ENCODE data around the gene C19orf47.
A peak's percentile ranks its signal among the peaks of the same experiment; 100 is the strongest.

C19orf47 gene, protein sequence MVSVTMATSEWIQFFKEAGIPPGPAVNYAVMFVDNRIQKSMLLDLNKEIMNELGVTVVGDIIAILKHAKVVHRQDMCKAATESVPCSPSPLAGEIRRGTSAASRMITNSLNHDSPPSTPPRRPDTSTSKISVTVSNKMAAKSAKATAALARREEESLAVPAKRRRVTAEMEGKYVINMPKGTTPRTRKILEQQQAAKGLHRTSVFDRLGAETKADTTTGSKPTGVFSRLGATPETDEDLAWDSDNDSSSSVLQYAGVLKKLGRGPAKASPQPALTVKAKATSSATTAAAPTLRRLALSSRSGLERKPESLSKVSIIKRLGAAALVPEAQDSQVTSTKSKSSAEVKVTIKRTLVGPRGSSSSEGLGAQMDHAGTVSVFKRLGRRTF

DNA sequence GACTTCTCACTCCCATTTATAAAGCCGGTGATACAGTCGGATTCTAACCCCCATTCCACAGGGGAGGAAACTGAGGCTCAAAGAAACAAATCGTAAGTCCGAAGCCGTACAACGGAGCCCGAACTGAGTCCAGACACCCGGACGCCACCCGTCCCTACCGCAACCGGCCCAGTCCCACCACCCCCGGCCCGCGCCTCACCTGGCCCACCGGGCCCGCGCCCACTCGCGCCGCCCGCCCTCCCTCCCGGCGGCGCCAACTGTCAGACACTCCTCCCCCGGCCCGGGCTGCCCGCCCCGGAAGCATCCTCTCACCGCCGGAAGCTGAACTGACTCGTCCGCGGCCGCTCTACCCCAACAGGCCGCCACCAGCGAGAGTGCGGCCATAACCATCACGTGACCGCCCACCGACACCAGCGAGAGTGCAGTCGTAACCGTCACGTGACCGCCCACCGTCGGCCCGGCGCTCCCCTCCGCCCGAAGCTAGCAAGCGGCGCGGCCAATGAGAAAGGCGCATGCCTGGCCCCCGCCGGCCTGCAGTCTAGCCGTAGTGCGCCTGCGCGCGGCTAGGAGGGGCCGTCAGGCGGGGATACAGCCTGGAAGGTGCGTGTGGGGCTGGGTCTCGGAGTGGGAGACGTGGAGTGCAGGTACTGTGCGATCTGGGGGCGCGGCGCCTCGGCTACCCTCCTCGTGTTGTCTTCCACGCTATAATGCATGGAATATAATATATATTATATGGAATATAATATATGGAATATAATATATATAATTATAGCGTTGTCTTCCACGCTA is at the start of gene C19orf47, which contains the start of gene PLD3:
C19orf47 (minus strand) TSS at position 273 of the 789 bp plus-strand sequence. CDS start 6,540 bp downstream, outside the sequence.
PLD3 (plus strand) TSS at position 571 of the 789 bp plus-strand sequence. CDS start 17,789 bp downstream, outside the sequence.
- peak; percentile 98 for DNase-seq

DNA sequence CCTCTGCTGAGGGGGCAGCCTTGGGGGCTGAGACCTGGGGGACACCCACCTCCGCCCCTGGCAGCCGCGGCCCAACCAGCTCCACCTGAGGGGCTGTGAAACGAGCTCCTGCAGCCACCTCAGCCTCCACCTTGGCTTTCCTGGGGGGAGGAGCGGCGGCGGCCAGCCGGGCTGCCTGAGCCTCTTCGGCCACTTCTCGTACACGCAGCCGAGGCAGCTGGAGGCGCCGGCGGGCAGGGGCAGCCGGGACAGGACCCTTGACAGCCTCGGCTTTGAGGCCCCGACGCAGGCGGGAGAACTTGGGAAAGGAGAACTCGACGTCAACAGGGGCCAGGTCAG is 49.3 kb upstream of the C19orf47 start:
- DNase-seq: no peak

DNA sequence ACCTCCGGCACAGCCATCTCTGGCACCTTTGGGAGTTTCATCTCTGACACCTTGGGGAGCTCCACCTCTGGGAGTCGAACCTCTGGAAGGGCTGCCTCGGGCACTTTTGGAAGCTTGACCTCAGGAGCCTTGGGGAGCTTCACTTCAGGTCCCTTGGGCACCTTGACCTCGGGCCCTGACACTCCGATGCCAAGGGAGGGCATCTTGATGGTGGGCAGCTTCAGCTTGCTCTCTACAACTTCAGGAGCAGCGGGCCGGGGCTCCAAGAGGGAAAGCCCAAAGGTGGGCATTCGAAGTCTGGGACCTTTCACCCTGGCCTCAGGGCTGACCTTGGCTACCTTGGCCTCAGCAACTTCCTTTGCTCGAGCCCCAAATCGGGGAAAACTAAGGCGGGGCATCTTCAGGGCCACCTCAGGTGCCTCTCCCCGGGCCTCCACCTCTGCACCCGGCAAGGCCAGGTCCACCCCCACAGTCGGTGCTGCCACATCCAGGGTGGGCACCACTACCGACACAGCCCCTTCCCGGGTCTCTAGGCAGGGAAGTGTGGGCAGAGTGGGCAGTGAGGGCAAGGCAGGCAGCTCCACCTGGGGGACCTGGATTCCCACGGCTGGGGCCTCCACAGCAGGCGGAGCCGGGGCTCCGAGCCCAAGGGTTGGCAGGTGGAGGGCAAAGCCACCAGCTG is 48.8 kb upstream of the C19orf47 start:
- no peak for DNase-seq

DNA sequence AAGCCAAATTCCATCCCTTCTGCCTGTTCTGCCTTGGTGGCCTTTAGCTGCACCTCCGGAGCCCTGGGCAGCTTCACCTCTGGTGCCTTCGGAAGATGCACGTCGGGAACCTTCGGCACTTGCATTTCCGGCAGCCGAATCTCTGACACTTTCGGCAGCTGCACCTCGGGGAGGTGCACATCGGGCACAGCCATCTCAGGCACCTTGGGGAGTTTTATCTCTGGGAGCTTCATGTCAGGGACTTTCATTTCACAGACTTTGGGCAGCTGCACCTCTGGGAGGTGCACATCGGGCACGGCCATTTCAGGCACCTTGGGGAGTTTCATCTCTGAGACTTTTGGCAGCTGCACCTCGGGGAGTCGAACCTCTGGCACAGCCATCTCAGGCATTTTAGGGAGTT is 47.8 kb upstream of the C19orf47 start:
- DNase-seq: no peak

DNA sequence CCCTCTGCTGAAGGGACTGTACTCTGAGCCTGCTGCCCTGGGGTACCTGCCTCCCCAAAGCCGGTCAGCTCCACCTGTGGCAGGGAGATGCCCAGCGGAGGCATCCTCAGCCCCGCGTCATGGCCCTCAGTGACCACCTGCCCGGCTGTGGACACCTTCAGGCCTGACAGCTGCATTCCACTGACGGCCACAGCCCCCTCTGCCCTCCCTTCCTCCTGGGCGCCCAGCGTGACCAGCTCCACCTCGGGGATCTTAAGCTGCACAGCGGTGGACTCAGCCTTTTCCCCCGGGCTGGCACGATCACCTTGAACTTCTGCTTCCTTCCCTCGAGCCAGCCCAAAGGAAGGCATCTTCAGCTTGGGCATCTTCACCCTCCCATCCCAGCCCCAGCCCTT is 46.6 kb upstream of the C19orf47 start:
- DNase-seq: no peak

DNA sequence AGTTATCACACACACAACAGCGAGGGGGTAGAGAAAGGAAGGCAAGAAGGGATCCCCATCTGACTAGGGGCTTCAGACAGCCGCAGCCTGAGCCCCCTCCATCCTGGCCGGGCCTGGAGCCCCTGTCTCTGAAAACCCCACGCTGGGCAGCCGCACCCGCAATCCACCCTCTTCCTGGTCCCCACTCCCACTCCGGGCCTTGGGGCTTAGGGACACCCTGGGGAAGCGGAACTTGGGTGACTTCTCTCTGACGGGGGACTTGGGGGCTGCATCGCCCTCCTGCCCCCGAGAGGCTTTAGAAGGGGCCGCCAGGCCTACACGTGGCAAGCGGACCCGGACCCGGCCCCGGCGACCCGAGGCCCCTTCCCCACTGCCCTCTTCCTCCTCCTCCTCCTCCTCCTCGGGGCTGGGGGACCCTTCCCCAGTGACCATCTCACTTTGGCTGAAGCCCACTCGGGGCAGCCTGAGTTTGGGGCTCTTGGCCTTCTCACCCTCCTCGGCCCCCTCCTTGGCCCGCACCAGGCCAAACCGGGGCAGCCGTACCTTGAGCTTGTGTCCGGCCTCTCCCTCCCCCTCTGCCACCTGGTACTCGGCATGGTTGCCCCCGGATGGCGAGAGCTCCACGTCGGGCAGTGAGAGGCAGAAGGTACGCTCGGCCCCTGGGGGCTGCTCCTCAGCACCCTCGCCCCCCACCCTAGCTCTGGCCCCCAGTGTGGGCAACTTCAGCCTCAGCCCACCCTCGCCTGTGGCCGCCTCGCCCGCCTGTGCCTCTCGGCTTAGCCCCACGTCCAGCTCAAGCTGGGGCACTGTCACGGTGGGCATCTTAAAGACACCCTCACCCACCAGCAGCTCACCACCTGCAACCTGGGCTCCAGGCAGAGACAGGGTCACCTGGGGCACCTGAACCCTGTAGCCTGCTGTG is 46.0 kb upstream of the C19orf47 start:
- DNase-seq: no peak

DNA sequence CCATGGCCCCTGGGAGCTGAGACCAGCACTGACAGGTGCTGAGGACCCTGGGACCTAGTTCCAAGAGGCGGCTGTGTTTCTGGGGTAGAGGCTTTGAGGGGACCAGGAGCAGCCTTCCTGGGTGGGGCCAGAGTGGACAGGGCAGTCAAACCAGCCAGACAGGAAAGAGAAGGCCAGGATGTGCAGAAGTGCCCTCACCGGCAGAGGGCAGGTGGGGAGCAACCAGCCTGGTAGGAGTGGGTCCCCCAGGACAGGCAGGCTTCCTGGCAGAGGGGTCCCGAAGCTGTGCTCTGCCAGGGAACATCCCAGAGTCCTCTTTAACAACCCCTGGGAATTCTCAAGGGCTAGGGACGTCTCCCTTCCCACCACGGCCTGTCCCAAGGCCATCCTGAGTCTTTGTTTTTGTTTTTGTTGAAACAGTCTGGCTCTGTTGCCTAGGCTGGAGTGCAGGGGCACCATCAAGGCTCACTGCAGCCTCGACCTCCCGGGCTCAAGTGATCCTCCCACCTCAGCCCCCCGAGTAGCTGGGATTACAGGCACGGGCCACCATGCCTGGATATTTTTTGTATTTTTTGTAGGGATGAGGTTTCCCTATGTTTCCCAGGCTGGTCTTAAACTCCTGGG is 44.8 kb upstream of the C19orf47 start:
- DNase-seq: no peak

DNA sequence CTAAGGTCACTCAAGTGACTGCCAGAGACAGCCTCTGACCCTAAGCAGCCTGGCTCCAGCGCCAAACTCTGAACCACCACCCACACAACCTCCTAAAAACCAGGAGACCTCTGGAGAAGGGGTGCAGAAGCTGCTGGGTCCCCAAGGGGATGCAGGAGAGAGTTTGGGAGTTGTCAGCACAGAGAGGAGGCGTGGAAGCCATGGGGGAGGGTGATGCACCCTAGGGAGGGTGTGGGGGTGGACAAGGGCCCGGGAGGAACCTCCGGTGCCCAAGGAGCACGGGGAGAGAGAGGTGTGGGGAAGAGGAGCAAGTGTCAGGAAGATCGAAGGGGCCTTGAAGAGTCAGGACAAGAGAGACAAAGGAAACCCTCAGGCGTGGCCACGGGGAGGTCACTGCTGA is 43.9 kb upstream of the C19orf47 start:
- DNase-seq: no peak

DNA sequence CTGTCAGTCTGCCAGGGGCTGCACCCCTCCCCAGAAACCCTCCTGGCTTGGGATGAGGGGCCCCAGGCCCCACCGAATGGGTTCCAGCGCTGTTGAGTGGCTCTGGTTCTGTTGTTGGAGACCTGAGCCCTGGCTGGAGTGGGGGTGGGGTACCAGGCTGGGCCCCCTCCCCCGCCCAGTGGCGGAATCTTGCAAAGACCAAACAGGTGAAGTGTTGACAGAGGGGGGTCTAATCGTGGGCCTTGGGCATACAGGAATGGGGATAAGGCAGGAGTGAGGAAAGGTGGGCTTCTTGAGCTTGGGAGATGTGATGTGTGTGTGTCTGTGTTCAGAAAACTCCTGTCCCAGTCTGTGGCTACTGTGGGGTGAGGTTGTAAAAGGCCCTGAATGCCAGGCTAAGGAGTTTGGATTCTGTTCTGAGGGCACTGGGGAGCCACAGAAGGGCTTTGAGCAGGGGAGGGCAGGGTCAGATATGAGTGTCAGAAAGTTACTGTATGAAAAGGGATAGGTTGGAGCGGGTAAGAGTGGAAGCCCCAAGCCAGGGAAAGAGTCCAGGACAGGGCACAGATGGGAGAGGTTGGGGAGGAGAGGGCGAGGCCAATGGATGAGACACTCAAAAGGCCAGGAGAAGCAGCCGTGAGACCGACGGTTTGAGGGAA is 42.0 kb upstream of the C19orf47 start, which contains the start of gene HIPK4:
HIPK4 (minus strand) TSS at position 98 of the 659 bp plus-strand sequence. CDS start 279 bp downstream, outside the sequence.
- DNase-seq: no peak

DNA sequence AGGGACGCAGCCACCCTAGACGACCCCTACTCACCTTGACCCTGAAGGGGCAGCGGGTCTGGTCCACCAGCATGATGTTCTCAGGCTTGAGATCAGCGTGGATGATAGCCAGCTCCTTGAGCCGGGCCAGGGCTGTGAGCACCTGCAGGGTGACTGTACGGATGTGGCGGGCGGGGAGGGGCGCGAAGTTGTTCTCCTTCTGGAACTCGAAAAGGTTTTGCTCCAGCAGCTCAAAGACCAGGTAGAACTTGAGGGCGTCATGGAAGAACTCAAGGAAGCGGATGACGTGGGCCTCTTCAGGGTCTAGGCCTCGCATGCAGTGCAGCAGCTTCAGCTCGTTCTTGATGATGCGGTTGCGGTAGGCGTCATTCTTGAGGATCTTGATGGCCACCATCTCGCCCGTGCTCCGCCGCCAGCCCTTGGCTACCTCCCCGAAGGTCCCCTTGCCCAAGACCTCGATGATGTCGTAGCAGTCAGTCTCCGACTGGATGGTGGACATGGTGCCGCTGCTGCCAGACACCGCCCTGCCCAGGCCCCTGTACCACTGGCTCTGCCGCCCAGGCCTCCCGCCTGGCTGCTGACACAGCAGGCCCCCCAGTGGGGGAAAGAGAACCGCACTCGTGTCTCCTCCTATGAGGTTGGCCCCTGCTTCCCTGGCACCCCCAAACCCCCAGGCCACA is 41.3 kb upstream of the C19orf47 start:
- DNase-seq: no peak

DNA sequence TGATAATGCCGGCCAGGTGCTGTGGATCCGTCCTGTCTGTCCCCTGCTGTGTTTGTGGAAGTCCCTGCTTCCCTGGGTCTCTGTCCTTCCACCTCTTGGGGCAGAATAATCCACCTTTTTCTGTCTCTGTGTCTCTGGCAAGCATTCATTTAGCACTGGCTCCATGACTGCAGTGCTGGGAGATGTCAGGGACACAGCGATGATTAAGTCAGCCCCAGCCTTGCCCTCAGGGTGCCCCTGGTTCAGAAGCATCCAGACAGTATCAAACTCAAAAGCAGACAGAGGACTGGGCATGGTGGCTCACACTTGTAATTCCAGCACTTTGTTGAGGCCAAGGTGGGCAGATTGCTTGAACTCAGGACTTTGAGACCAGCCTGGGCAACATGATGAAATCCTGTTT is 40.3 kb upstream of the C19orf47 start:
- DNase-seq: no peak

DNA sequence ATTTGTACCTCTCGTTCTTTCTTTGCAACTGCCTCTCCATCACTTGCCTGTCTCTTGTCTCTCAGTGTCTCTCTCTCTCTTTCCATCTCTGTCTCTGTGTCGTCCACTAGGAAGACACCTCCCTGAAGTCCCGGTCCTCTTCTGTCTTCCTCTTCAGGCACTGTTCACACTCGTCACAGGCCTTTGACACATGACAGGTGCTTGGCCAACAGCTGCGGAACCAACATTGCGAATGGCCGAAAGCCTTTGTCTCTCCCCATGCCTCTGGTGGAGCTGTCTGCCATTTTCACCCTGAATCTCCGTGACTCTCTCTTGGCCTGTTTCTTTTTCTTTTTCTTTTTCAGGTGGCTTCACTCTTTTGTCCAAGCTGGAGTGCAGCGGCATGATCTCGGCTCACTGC is 39.0 kb upstream of the C19orf47 start:
- DNase-seq: no peak

DNA sequence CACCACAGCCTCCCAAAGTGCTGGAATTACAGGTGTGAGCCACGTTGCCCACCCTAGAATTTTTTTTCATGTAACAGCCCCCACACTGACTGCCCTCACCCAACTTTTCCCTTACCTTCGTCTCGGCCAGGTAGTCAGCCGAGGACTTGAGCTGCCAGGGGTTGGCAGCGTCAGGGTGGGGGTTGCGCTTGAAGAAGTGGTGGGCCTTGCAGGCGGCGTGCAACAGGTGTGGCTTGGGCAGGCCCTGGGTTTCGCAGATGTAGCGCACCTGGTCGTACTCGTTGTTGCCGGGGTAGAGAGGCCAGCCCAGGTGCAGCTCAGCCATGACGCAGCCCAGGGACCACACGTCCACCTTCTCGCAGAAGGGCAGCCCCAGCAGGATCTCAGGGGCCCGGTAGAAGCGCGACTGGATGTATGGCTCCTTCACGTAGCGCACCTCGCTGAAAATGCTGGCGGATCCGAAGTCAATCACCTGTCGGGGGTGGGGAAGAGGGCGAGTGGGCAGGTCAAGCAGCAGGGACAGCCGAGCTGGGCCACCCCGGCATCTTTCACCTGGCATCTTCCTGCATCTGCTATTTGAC is 35.6 kb upstream of the C19orf47 start:
- DNase-seq: no peak

DNA sequence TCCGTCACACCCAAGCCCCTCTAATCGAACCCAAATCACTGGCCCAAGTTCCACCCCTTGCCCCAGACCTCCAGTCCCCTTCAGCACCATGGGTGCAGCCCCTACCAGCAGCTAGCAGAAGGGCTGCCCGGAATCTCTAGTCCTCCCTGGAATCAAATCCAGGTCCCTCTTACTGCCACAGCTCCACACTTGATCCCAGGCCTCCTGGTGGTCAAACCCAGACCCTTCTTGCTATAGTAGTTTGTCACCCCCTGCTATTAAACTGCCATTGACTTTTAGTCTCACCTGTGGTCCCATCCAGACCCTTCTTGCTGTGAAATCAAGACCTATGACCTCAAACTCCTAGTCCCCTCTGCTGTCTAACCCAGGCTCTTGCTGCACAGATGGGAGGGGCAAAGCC is 33.1 kb upstream of the C19orf47 start:
- no peak for DNase-seq

DNA sequence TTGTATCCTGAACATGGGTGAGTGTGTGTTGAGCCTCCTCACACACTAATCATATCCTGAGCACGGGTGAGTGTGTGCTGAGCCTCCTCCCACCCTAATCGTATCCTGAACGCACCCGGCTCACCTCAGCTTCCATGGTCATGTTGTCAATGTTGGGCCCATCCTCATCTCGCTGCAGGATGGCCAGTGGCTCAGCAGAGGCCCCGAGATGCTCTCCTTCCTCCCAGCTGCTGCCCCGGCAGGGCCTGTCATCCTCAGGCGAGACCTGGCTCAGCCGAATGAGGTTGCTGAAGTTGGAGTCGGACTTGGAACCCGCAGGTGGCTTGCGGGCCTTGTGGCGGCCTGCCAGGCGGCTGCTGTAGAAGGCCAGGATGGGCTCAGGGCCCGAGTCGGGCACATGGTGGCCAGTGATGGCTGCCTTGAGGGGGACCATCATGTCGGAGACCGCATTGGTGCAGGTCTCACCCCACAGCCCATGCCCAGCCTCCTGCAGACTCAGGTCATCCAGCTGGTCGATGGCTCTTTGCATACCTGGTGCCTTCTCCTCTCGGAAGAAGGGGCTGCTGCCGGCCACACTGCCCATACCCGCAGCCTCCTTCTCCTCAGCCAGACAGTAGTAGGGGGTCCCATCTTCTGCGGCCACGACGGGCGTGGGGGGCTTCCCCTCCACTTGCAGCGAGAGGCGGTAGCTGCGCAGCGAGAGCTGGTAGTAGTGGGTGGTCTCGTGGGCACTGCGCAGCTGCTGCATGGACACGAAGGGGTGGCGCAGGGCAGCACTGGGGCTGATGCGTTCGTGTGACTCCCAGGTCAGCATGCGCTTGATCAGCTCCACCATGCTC is 32.2 kb upstream of the C19orf47 start:
- DNase-seq: no peak

DNA sequence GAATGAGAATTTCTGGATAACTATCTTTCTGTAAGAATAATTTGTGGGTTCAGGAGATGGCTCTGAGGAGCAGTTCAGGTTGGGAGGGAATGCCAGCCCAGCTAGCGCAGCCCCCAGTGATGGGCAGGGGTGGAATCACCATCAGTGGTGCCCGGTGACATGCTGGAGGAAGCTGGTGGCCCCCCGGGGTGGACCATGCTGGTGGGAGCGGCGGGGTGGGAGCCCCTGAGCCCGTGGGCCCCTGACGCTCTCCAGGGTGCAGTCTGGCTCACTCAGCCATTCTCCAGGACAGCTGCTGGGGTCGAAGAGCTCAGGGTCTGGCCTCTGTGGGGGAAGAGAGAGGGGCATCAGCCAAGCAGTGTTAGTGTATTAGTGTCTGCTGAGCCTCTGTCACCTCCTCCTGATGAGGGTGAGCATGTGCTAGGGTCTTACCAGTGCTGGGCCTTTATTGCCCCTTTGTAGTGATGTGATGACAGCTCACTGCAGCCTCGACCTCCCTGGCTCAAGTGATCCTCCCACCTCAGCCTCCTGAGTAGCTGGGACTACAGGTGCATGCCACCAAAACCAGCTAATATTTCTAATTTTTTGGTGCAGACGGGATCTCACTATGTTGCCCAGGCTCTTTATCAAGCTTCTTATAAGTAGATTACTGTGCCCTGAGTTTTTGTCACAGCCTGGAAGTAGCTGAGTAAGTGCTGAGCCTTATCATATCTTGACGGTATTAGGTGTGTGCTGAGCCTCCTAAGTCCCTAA is 31.4 kb upstream of the C19orf47 start:
- DNase-seq: no peak

DNA sequence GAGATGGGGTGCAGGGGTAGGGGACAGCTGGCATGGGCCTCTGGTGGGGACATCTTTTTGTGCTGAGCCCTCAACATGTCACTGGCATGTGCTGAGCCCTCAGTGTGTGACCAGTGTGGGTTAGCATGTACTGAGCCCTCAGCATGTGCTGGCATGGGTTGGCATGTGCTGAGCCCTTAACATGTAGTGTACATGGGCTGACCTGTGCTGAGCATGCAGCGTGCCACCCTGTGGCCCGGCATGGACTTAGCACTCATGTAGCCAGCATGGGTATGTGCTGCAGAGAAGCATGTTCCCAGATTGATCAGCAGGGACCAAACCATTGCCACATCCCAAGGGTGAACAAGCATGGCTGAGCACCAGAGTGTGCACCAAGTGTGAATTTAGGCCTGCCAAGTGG is 30.3 kb upstream of the C19orf47 start:
- no peak for DNase-seq

DNA sequence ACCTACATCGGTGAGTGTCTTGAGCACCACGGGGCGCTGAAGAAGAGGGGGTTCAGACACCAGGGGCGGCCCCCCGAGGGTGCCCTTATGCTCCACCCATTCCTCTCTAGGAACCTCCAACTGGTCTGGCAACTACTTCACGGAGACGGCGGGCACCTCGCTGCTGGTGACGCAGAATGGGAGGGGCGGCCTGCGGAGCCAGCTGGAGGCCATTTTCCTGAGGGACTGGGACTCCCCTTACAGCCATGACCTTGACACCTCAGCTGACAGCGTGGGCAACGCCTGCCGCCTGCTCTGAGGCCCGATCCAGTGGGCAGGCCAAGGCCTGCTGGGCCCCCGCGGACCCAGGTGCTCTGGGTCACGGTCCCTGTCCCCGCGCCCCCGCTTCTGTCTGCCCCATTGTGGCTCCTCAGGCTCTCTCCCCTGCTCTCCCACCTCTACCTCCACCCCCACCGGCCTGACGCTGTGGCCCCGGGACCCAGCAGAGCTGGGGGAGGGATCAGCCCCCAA is 29.7 kb upstream of the C19orf47 start:
- no peak for DNase-seq
